Bronchial epithelial cell (primary cell): ENCODE results near the gene SDS. TPM values are rescaled to one million over a fixed set of nuclear protein-coding genes. Genes with fewer than 3 reads are reported as not detected.
A peak's percentile ranks its signal among the peaks of the same experiment; 100 is the strongest.

ENCODE experiments used
- DNase-seq: peaks from one replicate; pipeline ENCODE4 v3.0.0-alpha.2; 2010; ENCODE audit warnings: low read depth
- FAIRE-seq: peaks from 2 replicates; lab custom pipeline; 2011; peaks lifted over from hg19 to GRCh38; lab: Jason Lieb, UNC
- H3K27me3 ChIP-seq: 2 replicates; pipeline ENCODE4 v1.5.1; 2011; ENCODE audit warnings: low read length; ENCODE audit not compliant: control insufficient read depth, insufficient read depth
- H3K36me3 ChIP-seq: 2 replicates; pipeline ENCODE4 v1.5.1; 2011; ENCODE audit warnings: low read length; ENCODE audit not compliant: control insufficient read depth, insufficient read depth
- H3K4me3 ChIP-seq: 2 replicates; pipeline ENCODE4 v1.5.1; 2011; ENCODE audit warnings: mild to moderate bottlenecking, low read depth, low read length, control low read depth
- total RNA-seq: library from RNA; depleted of rRNA; stranded (reverse); fragments of >200 nt; gene quantifications from 2 replicates; pipeline ENCODE4 v1.2.1, GENCODE V29; 2014
- TF ChIP-seq, protein P1 (sequence below): IDR thresholded peaks from 2 replicates; pipeline ENCODE4 v1.5.1; 2011; ENCODE audit warnings: mild to moderate bottlenecking, moderate library complexity, low read length, control low read depth, inconsistent platforms; ENCODE audit not compliant: insufficient read depth, severe bottlenecking

SDS gene
- total RNA-seq, 1 donor from 2014 or later = not detected

DNA sequence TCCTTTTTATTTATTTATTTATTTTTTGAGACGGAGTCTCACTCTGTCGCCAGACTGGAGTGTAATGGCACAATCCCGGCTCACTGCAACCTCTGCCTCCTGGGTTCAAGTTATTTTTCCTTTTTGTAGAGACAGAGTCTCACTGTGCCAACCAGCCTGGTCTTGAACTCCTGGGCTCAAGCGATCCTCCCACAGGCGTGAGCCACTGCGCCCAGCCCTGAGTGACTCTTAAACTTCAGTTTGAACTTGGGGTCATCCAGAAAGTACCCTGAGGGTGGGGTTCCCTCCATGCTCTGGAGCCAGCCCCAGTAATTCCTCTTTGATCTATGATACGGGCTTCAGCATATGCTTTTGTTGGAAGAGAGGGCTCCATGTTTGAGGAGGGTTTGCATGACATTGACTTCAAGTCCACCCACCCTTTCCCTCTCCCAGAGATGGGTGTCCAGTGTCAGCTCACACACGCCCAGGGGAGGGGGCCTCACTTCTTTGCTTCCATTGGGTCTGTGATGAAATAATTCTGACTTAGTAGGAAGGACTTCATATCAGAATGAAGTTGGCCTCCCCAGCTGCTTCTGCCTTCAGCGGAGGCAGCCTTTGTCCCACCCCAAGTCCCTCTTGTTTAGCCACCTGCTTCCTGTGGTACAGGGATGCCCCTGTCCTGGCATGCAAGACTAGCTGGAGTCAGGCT, 11.9 kb downstream of the SDS start:
- FAIRE-seq = no peak
- DNase-seq = no peak
- Histone ChIP-seq H3K4me3 (no peak overlapping the region), H3K27me3 (no peaks in the 10 kb centered on the region), H3K36me3 (peaks cover 4% of the 10 kb centered on the region)
- TF ChIP-seq, protein P1, sequence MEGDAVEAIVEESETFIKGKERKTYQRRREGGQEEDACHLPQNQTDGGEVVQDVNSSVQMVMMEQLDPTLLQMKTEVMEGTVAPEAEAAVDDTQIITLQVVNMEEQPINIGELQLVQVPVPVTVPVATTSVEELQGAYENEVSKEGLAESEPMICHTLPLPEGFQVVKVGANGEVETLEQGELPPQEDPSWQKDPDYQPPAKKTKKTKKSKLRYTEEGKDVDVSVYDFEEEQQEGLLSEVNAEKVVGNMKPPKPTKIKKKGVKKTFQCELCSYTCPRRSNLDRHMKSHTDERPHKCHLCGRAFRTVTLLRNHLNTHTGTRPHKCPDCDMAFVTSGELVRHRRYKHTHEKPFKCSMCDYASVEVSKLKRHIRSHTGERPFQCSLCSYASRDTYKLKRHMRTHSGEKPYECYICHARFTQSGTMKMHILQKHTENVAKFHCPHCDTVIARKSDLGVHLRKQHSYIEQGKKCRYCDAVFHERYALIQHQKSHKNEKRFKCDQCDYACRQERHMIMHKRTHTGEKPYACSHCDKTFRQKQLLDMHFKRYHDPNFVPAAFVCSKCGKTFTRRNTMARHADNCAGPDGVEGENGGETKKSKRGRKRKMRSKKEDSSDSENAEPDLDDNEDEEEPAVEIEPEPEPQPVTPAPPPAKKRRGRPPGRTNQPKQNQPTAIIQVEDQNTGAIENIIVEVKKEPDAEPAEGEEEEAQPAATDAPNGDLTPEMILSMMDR = no peak

DNA sequence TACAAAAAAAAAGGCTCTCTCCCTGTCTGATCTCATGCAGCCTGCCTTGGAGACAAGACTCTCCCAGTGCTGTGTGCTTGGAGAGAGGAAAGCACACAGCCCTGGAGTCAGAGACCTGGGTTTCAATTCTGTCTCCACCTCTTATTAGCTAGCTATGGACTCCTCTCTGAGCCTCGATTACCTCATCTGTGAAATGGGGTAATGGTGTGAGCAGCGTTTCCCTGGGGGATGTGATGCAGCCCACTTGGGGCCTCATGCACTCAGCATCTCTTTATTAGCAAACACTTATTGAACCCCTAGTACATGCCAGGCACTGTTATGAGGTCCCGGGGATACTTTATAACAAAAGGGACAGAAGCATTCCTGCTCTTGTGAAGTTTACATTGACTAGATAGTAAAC, 12.5 kb downstream of the SDS start:
- H3K4me3 ChIP-seq = no peak overlapping the region
- DNase-seq = no peak
- no peaks in the 10 kb centered on the region for H3K27me3 ChIP-seq
- FAIRE-seq = no peak
- H3K36me3 ChIP-seq = peaks cover 4% of the 10 kb centered on the region
- TF ChIP-seq, protein P1 = no peak

DNA sequence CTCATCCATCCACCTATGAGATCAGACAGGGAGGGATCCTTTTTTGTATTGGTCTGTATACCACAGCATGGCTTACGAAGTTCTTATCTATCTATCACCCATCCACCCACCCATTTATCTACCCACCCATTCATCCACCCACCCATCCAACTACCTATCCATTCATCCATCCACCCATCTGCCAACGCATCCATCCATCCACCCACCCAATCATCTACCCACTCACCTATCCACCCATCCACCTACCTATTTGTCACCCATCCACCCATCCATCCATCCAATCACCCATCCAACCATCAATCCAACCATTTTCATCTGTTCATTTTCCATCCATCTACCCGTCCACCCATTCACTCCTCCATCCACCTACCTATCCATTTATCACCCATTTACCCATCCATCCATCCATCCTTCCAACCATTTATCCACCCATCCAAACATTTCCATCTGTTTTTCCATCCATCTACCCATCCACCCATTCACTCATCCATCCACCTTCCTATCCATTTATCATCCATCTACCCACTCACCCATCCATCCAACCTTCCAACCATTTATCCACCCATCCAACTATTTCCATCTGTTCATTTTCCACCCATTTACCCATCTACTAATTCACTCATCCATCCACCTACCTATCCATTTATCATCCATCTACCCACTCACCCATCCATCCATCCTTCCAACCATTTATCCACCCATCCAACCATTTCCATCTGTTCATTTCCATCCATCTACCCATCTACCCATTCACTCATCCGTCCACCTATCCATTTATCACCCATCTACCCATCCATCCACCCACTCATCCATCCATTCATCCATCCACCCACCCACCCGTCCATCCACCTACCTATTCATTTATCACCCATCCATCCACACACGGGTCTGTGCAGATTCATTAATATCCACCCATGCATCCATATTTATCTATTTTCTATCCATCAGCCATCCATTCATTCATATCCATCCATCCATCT, 13.3 kb downstream of the SDS start:
- Histone ChIP-seq H3K27me3 (no peaks in the 10 kb centered on the region), H3K4me3 (no peak overlapping the region), H3K36me3 (peaks cover 4% of the 10 kb centered on the region)
- DNase-seq (no peak), FAIRE-seq (peak; percentile 7)
- TF ChIP-seq, protein P1 = no peak

DNA sequence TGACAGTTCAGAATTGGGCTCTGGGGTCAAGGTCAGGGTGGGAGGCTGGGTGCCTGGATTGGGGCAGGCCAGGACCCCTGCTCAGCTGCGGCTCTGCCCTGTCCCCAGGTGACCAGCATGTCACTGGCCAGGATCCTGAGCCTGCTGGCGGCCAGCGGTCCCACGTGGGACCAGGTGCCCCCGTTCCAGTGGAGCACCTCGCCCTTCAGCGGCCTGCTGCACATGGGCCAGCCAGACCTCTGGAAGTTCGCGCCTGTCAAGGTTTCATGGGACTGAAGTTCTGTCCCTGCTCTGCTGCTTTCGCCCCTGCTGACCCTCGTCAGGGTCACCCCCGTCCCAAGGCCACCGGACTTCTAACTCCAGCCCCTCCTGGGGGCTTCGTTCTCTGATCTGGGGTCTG, 15.3 kb downstream of the SDS start:
- Histone ChIP-seq H3K4me3 (no peak overlapping the region), H3K27me3 (no peaks in the 10 kb centered on the region), H3K36me3 (peaks cover 6% of the 10 kb centered on the region)
- FAIRE-seq (no peak), DNase-seq (no peak)
- TF ChIP-seq, protein P1 = no peak

DNA sequence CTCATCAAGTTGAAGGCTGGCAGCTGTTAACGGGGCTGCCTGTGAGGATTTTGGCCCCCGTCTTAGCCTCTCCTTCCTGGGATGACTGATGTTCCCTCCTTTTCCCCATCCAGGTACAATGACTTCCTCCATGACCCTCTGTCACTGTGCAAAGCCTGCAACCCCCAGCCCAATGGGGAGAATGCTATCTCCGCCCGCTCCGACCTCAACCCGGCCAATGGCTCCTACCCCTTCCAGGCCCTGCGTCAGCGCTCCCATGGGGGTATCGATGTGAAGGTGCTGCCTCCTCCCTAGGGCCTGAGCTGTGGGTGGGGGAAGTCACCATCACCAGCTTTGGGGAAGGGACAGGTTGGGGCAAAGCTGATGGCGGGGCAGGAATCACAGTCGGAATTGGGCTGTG, 16.1 kb downstream of the SDS start:
- Histone ChIP-seq H3K4me3 (no peak overlapping the region), H3K27me3 (no peaks in the 10 kb centered on the region), H3K36me3 (peaks cover 6% of the 10 kb centered on the region)
- TF ChIP-seq, protein P1 = no peak
- no peak for FAIRE-seq
- no peak for DNase-seq
